ENCODE data around the gene ZC3HAV1.
"Not testable (repeated sequence)": the region's sequence is repeated elsewhere in the genome, so short reads cannot be mapped to it uniquely, and the experiment has no call there.

GRCh38 chr7:139106227-139106626 is 3.3 kb downstream of the ZC3HAV1 start:
- TF ChIP-seq CTBP1 (IDR thresholded peaks at IDR 0.05; ENCODE audit: borderline replicate concordance); NFRKB (IDR thresholded peaks at IDR 0.05); ARNT (IDR thresholded peaks at IDR 0.05); TARDBP (IDR thresholded peaks at IDR 0.05); BHLHE40 (IDR thresholded peaks at IDR 0.05; ENCODE audit: borderline replicate concordance); L3MBTL2 (conservative IDR thresholded peaks at IDR 0.05); SP1 (IDR thresholded peaks at IDR 0.05); ZNF384 (IDR thresholded peaks at IDR 0.05); LEF1 (IDR thresholded peaks at IDR 0.05; ENCODE audit: borderline replicate concordance); SUZ12 (IDR thresholded peaks at IDR 0.05); PKNOX1 (IDR thresholded peaks at IDR 0.05): not testable (repeated sequence)

Data from HEK293T (cell line).